ENCODE measurements around the gene NTMT1. TPM values are rescaled to one million over a fixed set of nuclear protein-coding genes. Genes with fewer than 3 reads are reported as not detected.
A peak's percentile ranks its signal among the peaks of the same experiment; 100 is the strongest.

NTMT1 gene
- total RNA-seq, 4 donors from 2014 or later = 23.9 to 30.6 (median 27.5) TPM

DNA sequence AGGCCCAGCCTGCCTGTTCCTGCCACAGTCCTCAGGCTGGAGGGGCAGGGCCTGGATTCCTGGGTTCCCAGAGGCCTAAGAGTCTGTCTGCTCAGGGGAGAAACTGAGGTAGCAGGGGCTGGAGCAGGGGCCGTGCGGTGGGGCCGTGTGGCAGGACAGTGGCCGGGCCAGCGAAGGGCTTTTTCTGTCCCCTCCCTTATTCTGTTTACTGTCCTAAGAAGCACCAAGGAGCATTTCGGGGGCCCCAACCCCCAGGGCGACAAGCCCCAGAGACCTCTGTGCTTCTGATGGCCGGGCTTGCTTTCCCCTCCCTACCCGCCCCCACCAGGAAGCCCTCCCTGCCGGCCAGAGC lies 22.8 kb downstream of the NTMT1 start:
- TF ChIP-seq, protein P1, sequence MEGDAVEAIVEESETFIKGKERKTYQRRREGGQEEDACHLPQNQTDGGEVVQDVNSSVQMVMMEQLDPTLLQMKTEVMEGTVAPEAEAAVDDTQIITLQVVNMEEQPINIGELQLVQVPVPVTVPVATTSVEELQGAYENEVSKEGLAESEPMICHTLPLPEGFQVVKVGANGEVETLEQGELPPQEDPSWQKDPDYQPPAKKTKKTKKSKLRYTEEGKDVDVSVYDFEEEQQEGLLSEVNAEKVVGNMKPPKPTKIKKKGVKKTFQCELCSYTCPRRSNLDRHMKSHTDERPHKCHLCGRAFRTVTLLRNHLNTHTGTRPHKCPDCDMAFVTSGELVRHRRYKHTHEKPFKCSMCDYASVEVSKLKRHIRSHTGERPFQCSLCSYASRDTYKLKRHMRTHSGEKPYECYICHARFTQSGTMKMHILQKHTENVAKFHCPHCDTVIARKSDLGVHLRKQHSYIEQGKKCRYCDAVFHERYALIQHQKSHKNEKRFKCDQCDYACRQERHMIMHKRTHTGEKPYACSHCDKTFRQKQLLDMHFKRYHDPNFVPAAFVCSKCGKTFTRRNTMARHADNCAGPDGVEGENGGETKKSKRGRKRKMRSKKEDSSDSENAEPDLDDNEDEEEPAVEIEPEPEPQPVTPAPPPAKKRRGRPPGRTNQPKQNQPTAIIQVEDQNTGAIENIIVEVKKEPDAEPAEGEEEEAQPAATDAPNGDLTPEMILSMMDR (IDR thresholded peaks at IDR 0.05) = no peak
- TF ChIP-seq POLR2A (IDR thresholded peaks at IDR 0.05) (no peak), EP300 (IDR thresholded peaks at IDR 0.05) (no peak)
- Histone ChIP-seq H3K36me3 (no peaks in the 10 kb centered on the region), H3K9me3 (no peaks in the 10 kb centered on the region), H3K27me3 (no peaks in the 10 kb centered on the region), H3K4me3 (no peak overlapping the region), H3K4me1 (peaks cover 0 to 13% (median 2%) of the 10 kb centered on the region in 4 donors), H3K27ac (peak overlapping the region in 1 of 4 donors; percentile 8)
- WGBS, 2 donors = 49 to 56% methylated on average over 7 to 8 of the region's 10 CpGs
- no peak for DNase-seq (ENCODE audit: low spot score in 2 of 2)

DNA sequence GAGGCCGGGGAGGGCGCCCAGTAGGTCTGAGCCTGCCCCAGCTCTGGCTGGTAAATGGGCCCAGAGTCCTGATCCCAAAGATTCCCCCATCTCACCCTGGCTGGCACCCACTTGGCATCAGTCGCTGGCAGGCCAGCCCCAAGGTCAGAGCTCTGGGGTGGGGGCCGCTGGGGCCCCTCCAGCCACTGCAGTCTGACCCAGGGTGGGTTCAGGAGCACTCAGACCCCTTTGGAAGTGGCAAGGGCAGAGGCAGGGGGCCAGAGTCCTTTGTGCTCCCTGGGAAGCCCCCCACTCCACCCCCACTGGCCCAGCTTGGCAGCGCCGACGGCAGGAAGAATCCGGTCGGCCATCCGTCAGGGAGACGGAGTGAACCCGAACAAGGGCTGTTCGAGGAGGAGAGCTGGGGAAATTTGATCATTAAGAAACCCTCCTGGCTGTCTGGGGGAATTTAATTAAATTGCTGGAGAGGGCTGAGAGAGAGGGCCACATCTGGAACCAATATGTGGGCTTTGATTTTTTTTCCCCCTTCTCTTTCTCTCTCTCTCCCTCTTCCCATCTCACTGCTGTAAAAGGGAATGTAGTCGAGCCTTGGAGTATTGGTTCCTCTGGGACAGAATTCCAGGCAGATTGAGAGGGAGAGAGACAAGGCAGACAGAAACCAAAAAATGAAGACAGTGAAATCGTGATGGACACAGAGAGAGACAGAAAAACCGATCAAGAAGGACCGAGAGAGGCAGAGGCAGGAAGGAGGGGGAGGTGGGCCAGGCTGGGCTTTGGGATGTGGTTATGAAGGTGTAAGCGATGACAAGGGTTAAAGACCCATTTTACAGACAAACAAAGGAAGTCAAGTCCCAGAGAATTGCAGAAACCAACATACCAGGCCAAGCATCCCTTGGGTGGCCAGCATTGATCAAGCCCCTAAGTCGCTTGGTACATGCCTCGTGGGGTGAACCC lies 24.0 kb downstream of the NTMT1 start:
- no peak overlapping the region for H3K4me3 ChIP-seq
- no peaks in the 10 kb centered on the region for H3K27me3 ChIP-seq
- 48 to 74% methylated on average over 16 to 19 of the region's 20 CpGs for WGBS, 2 donors
- H3K27ac ChIP-seq = peak overlapping the region in 1 of 4 donors; percentile 5
- TF ChIP-seq POLR2A (IDR thresholded peaks at IDR 0.05) (no peak), EP300 (IDR thresholded peaks at IDR 0.05) (no peak)
- TF ChIP-seq, protein P1 (IDR thresholded peaks at IDR 0.05) = no peak
- H3K36me3 ChIP-seq = no peaks in the 10 kb centered on the region
- H3K4me1 ChIP-seq = peaks cover 0 to 26% (median 2%) of the 10 kb centered on the region in 4 donors
- DNase-seq (ENCODE audit: low spot score in 2 of 2) = no peak
- no peaks in the 10 kb centered on the region for H3K9me3 ChIP-seq

DNA sequence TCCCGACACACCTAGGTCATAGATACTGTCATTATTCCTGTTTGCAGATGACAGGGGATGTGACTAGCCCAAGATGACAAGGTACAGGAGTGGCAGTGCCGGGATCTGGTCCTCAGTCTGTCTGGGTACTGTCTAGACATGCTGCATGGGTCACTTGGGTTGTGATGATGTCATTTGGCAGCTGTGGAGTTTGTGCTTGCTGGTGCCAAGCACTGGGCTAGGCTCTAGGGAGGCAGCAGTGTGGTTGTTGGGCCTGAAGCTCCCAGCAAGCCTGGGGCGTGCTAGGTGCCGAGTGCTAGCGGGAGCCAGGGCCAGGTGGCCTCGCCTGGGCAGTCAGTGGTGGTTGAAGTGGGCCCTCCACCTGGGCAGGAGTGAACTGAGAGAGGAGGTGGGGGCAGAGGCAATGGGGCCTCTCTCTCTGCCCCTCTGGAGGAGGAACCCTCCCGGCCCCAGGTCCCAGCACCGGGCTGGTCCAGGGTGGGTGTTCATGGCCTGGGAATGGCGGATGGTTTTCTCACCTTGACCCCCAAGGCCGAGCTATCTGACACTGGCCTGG lies 24.8 kb downstream of the NTMT1 start:
- Histone ChIP-seq H3K36me3 (no peaks in the 10 kb centered on the region), H3K27me3 (no peaks in the 10 kb centered on the region), H3K4me3 (no peak overlapping the region), H3K27ac (no peak overlapping the region), H3K9me3 (no peaks in the 10 kb centered on the region), H3K4me1 (peaks cover 0 to 26% (median 2%) of the 10 kb centered on the region in 4 donors)
- TF ChIP-seq EP300 (IDR thresholded peaks at IDR 0.05) = no peak
- 83 to 87% methylated on average over 10 of the region's 10 CpGs for WGBS, 2 donors
- DNase-seq (ENCODE audit: low spot score in 2 of 2) = no peak

DNA sequence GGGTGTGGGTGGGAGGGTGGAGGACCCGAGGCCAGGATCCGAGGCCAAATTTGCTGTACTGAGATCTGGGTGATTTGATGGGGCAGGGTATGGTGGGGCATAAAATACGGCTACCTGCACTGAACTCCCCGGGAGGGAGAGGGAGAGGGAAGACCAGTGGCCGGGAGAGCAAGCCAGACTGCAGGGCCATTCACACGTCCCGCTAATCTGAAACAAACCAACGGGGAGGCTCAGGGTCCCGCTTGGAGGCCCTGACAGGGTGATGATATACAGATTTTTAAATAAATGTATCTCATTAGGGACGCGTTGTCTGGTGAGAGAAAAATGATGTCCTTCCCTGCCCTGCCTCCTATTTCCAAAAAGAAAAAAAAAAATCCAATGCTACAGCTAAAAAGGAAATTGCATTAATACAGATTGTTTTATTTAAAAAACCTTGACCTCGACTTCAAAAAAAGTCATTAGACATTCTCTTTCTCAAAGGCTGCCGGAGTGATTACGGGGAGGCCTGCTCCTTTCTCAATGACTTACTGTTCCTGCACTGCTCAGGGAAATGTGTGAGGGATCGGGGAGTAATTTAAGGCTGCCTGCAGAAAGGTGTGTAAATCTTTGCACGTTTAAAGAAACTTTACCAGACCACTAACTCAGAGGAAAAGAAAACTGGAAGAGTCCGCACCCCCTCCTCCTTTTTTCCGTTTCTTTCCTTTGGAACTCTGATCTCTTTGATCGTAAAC lies 28.0 kb downstream of the NTMT1 start:
- no peak for DNase-seq (ENCODE audit: low spot score in 2 of 2)
- Histone ChIP-seq H3K4me3 (no peak overlapping the region), H3K27ac (peak overlapping the region in 1 of 4 donors; percentile 12), H3K4me1 (peaks cover 0 to 17% (median 0%) of the 10 kb centered on the region in 4 donors), H3K27me3 (no peaks in the 10 kb centered on the region), H3K9me3 (no peaks in the 10 kb centered on the region), H3K36me3 (no peaks in the 10 kb centered on the region)
- 39 to 47% methylated on average over 19 of the region's 19 CpGs for WGBS, 2 donors
- no peak for TF ChIP-seq POLR2A (IDR thresholded peaks at IDR 0.05)
- TF ChIP-seq, protein P1 (IDR thresholded peaks at IDR 0.05) = no peak
- no peak for TF ChIP-seq EP300 (IDR thresholded peaks at IDR 0.05)

DNA sequence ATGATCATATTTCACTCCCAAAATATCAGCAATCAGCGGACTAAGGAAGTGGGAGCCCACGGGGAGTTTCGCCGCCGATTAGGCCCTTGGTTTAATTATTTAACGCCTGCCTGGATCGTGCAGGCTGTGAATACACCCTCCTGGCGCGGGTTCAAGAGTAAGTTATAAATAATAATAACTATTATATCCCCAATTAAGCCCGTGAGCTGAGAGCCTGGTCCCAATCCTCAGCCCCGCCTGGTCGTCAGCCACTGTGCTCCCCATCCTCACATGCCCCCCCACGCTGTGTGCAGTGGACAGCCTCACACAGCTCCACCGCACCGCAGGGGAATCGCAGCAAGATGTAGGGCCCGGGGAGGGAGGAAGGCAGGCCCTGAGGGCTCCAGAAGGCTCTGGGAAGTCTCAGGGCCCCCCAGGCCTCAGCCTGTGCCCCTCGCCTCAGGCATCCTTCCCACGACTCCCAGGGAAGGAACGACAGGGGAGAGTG lies 28.6 kb downstream of the NTMT1 start:
- Histone ChIP-seq H3K36me3 (no peaks in the 10 kb centered on the region), H3K9me3 (no peaks in the 10 kb centered on the region), H3K4me1 (peaks cover 0 to 15% (median 0%) of the 10 kb centered on the region in 4 donors), H3K27me3 (no peaks in the 10 kb centered on the region), H3K4me3 (no peak overlapping the region), H3K27ac (peak overlapping the region in 1 of 4 donors; percentile 12)
- TF ChIP-seq, protein P1 (IDR thresholded peaks at IDR 0.05) = no peak
- TF ChIP-seq EP300 (IDR thresholded peaks at IDR 0.05) = no peak
- TF ChIP-seq POLR2A (IDR thresholded peaks at IDR 0.05) = no peak
- no peak for DNase-seq (ENCODE audit: low spot score in 2 of 2)
- 36 to 48% methylated on average over 18 to 20 of the region's 20 CpGs for WGBS, 2 donors
